Subcutaneous adipose tissue (tissue), 4 donors: ENCODE measurements around the gene GOLGA1. TPM values are rescaled to one million over a fixed set of nuclear protein-coding genes. Genes with fewer than 3 reads are reported as not detected.

ENCODE experiments used
- total RNA-seq, 4 donors: library from RNA; depleted of rRNA; stranded (reverse); fragments of >200 nt; gene quantifications; one replicate each; pipeline ENCODE4 v1.1.0, GENCODE V29; 2016
- TF ChIP-seq, protein P1 (sequence below): fragments of 450-650 bp; IDR thresholded peaks from one replicate; pipeline ENCODE4 v1.5.1; 2016; ENCODE audit warnings: low read depth, mild to moderate bottlenecking, control low read depth, antibody characterized with exemption, moderate library complexity

GOLGA1 gene
- total RNA-seq, 4 donors from 2014 or later: 15.1 to 26.0 (median 21.5) TPM

DNA sequence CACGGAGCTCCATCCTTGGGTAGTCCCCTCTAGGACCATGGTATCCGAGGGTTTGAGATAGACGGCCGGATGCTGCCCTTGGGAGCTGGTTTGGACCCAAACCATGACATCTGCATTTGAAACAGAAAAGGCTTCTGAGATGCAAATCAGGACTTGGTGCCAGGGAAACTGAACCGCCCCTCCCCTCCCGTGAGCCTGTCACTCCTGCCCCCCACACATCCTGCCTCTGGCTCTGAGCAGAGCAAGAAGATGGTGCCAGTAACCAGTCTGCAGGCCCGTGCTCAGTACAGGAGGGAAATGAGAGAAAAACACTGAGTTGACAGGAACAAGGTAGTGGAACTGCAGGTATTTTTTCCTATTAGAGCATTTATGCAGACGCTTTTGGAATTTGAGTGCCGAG, 60.4 kb downstream of the GOLGA1 start:
- TF ChIP-seq, protein P1, sequence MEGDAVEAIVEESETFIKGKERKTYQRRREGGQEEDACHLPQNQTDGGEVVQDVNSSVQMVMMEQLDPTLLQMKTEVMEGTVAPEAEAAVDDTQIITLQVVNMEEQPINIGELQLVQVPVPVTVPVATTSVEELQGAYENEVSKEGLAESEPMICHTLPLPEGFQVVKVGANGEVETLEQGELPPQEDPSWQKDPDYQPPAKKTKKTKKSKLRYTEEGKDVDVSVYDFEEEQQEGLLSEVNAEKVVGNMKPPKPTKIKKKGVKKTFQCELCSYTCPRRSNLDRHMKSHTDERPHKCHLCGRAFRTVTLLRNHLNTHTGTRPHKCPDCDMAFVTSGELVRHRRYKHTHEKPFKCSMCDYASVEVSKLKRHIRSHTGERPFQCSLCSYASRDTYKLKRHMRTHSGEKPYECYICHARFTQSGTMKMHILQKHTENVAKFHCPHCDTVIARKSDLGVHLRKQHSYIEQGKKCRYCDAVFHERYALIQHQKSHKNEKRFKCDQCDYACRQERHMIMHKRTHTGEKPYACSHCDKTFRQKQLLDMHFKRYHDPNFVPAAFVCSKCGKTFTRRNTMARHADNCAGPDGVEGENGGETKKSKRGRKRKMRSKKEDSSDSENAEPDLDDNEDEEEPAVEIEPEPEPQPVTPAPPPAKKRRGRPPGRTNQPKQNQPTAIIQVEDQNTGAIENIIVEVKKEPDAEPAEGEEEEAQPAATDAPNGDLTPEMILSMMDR: no peak

DNA sequence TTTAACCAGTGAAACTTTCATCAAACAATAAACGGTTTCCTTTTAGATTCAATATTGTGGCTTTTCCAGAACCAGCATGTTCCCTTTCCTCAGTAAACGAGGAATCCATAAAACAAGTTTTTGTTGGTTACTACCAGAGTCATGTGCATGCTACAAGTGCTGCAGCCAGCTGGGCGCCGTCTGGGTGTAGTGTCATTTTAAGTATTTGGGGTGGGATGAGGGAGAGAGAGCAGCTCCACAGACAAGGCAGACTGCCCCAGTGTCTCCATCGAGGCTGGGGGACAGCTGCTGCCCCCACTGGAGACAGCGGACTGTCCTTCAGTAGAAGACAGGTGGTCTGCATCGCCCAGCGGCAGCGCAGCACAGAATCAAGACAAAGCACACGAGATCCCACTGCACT, 61.7 kb downstream of the GOLGA1 start:
- TF ChIP-seq, protein P1: no peak

DNA sequence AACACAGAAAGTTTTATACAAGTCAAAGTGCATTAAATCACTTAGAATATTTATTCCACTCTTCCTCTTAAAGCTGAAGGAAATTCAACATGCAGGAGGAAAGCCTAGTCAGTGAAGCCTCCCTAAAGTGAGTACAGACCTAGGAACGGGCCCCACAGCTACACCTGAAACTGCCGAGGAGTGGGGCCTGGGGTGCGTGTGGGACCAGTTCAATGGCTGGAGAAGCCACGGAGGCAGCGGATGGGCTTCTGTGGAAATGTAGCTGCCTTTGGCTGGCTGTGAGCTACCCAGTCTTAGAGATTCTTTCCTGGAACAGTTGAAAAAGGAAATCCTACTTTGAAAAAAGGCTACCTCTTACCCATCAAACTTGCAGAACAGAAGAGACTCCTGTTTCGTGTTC, 62.4 kb downstream of the GOLGA1 start:
- TF ChIP-seq, protein P1: no peak

DNA sequence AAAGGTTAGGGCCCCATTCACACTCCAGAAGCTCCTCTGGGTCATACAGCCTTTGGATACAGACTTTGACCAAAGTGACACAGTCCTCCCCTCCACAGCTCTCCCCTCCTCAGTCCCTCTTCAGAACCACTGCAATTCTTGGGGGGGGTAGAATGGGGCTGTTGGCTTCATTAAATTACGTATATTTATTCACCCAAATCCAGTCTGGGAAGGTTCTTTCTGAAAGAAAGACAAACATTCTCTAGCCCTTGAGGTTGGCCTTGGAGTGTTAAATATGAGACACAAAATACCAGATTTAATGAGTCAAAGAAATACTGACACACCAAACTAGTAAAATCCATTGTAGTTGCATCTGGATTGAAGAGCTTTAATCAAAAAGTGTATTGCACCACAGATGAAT, 62.9 kb downstream of the GOLGA1 start:
- TF ChIP-seq, protein P1: no peak

DNA sequence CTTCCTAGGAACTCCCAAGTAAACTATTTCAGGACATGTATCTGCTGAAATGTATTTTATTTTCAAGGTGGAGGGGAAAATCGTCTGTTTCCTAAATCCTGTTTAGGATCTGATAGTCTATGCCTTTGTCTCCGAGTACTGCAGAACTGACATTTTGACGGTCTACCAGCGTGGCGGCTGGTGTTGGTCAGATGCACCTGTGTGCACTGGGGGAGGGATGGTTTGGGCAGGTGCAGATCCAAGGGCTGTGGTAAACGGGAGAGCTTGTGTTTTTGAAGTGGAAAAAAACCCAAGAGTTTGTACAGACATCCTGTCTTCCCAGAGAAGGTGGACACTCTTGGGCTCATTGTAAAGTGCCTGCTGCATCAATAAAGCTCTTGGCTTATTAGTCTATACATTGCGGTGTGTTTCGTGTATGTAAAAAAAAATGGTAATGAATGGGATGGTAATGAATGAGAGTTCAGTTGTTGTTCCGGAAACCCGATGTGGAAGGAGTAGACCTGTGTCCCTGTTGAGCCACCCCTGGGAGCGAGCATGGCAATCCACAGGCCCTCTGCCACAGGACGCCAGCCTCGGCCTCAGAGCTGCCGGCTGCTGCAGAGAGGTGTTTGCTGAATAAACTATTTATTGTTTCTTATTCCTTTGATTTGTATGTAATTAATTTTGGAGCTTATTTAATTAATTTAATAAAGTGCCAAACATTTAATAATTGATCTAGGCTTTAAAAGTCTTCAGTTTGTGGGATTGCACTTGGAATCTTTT, 63.7 kb downstream of the GOLGA1 start:
- TF ChIP-seq, protein P1: no peak

DNA sequence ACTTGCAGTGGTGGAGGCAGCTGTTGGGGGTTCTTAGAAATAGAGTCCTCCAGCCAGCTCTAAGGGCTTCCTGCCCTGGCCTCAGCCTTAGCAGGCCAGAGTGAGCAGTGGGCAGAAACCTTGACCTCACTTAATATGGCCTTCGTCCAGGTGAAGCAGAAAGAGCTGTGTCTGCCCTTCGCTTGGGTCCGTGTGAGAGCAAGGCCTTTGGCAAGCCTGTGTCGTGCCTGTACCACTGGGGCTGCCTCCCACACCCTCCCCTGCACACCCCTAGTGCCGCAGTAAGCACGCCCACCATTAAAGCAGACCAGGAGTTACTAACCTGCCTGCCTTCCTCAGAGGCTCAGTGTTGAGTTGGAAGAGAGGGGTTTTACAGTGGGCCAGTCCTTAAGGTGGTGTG, 65.4 kb downstream of the GOLGA1 start:
- TF ChIP-seq, protein P1: no peak

DNA sequence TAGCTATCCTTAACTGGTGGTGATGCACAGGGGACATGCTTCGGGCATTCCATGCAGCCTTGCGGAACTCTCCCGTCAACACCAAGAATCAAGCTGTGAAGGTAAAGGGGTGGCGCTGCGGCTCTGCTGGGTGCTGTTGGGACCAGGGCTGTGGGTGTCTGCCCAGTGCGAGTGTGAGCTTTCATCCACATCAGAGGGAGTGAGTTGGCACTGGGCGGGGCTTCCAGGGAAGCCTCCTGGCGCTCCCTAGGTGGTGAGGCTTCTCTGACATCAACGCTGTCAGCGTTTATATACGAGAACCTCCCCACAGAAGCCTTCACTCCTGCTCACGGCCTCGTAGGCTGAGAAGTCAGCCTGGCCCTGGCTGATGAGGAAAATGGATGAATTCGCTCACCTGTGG, 67.2 kb downstream of the GOLGA1 start:
- TF ChIP-seq, protein P1: no peak
